NCI-H524 treated with DMSO at 0.1 percent for 48 hours (cell line): Measurements from ENCODE around the gene ZRSR2.
"Not testable (repeated sequence)": the region's sequence is repeated elsewhere in the genome, so short reads cannot be mapped to it uniquely, and the experiment has no call there.

Experiments used
- DNase-seq: peaks from one replicate; lab custom pipeline; 2025; lab: John Stamatoyannopoulos, UW

Gene ZRSR2

GRCh38 chrX:15789979-15790768 lies at the start of gene ZRSR2:
ZRSR2 (plus strand) TSS chrX:15790484; CDS start chrX:15790496, 12 bp downstream.
- DNase-seq, result peak; percentile 41

- no peak for DNase-seq
Observed at GRCh38 chrX:15744181-15744867, 46.0 kb upstream of the ZRSR2 start.

- no peak for DNase-seq
Observed at GRCh38 chrX:15745179-15745578, 45.1 kb upstream of the ZRSR2 start.

- DNase-seq, result not testable (repeated sequence)
Observed at GRCh38 chrX:15746651-15747050, 43.6 kb upstream of the ZRSR2 start.

GRCh38 chrX:15747626-15748173 lies 42.6 kb upstream of the ZRSR2 start:
- no peak for DNase-seq

GRCh38 chrX:15748841-15749240 lies 41.4 kb upstream of the ZRSR2 start:
- DNase-seq, result no peak

GRCh38 chrX:15749642-15750610 lies 40.4 kb upstream of the ZRSR2 start:
- no peak for DNase-seq

- no peak for DNase-seq
Observed at GRCh38 chrX:15750611-15751154, 39.6 kb upstream of the ZRSR2 start.

GRCh38 chrX:15751155-15751819 lies 39.0 kb upstream of the ZRSR2 start:
- no peak for DNase-seq

GRCh38 chrX:15755091-15755490 lies 35.2 kb upstream of the ZRSR2 start:
- DNase-seq, result no peak

- no peak for DNase-seq
Observed at GRCh38 chrX:15758140-15758539, 32.1 kb upstream of the ZRSR2 start.

- not testable (repeated sequence) for DNase-seq
Observed at GRCh38 chrX:15759886-15760285, 30.4 kb upstream of the ZRSR2 start.

- DNase-seq, result no peak
Observed at GRCh38 chrX:15761564-15762191, 28.6 kb upstream of the ZRSR2 start.

- no peak for DNase-seq
Observed at GRCh38 chrX:15769300-15769954, 20.9 kb upstream of the ZRSR2 start.

GRCh38 chrX:15781961-15782699 lies 8.2 kb upstream of the ZRSR2 start:
- no peak for DNase-seq

GRCh38 chrX:15785176-15785750 lies 5.0 kb upstream of the ZRSR2 start:
- no peak for DNase-seq

GRCh38 chrX:15786915-15787314 lies 3.4 kb upstream of the ZRSR2 start:
- DNase-seq, result no peak

GRCh38 chrX:15790769-15791290 lies 546 bp downstream of the ZRSR2 start:
- no peak for DNase-seq

- no peak for DNase-seq
Observed at GRCh38 chrX:15797707-15798106, 7.4 kb downstream of the ZRSR2 start.
